ENCODE results near the gene IKZF3.

GRCh38 chr17:39845052-39845846 lies 18.9 kb downstream of the IKZF3 start:
- TF ChIP-seq CTCF (IDR thresholded peaks at IDR 0.05), result no peak
- TF ChIP-seq POLR2A (IDR thresholded peaks at IDR 0.05), result no peak

Data from suprapubic skin (tissue), 3 donors.